T-helper 1 cell treated with Interleukin-12 subunit alpha and Interleukin-12 subunit beta and Interleukin-4 antibody, amounts not matched to agents 30 ng/mL and 1 ng/mL, for 36 hours (primary cell): ENCODE data around the gene INPP5J. TPM values are rescaled to one million over a fixed set of nuclear protein-coding genes. Genes with fewer than 3 reads are reported as not detected.
"Not testable (repeated sequence)": the region's sequence is repeated elsewhere in the genome, so short reads cannot be mapped to it uniquely, and the experiment has no call there.

Experiments
- intact Hi-C: fragments of 100-400 bp; cut with micrococcal nuclease; formaldehyde crosslinking; loops from one replicate; pipeline ENCODE4 v1.15.1; 2024
- total RNA-seq: library from RNA; stranded (reverse); gene quantifications from 2 replicates; pipeline ENCODE4 v1.2.3, GENCODE V29; 2022

Gene INPP5J
- total RNA-seq = 0.34 TPM in 1 of 2 replicates, not detected in the other

- intact Hi-C loops = no loop called here
Observed at GRCh38 chr22:31122532-31123291, at the start of gene INPP5J. Gene INPP5J, plus strand, starts transcription at chr22:31122966. Its CDS starts 49 bp downstream, at chr22:31123015.

GRCh38 chr22:31073125-31073524 is 49.6 kb upstream of the INPP5J start:
- intact Hi-C loops = not testable (repeated sequence)

GRCh38 chr22:31073545-31074145 is 49.1 kb upstream of the INPP5J start:
- intact Hi-C loops = not testable (repeated sequence)

GRCh38 chr22:31075961-31076360 is 46.8 kb upstream of the INPP5J start:
- intact Hi-C loops = no loop called here

- intact Hi-C loops = no loop called here
Observed at GRCh38 chr22:31077681-31078080, 45.1 kb upstream of the INPP5J start.

GRCh38 chr22:31078389-31078788 is 44.4 kb upstream of the INPP5J start:
- intact Hi-C loops = not testable (repeated sequence)

GRCh38 chr22:31079095-31079642 is 43.6 kb upstream of the INPP5J start:
- intact Hi-C loops = no loop called here

- intact Hi-C loops = loop anchor here (2.0 to 10.0 kb wide), 6 partner anchors 82 to 1526 kb away; partner anchors contain the start of genes DRG1, DUSP18, RNF185 and SFI1
Observed at GRCh38 chr22:31080164-31080847, 42.5 kb upstream of the INPP5J start.

GRCh38 chr22:31080848-31081649 is 41.7 kb upstream of the INPP5J start, which contains the start of gene SMTN:
Gene SMTN, plus strand, starts transcription at chr22:31081318. Its CDS starts 1,941 bp downstream, at chr22:31083259.
- intact Hi-C loops = loop anchor here (1.0 to 10.0 kb wide), 7 partner anchors 81 to 1526 kb away; partner anchors contain the start of genes DRG1, DUSP18, RNF185 and SFI1

GRCh38 chr22:31081963-31082605 is 40.7 kb upstream of the INPP5J start:
- intact Hi-C loops = loop anchor here (1.0 to 10.0 kb wide), 8 partner anchors 80 to 1527 kb away; partner anchors contain the start of genes DRG1, DUSP18, RNF185 and SFI1

GRCh38 chr22:31082606-31083376 is 40.0 kb upstream of the INPP5J start:
- intact Hi-C loops = loop anchor here (1.0 to 10.0 kb wide), 6 partner anchors 80 to 1528 kb away; partner anchors contain the start of genes DRG1, RNF185, SFI1 and THOC5

- intact Hi-C loops = loop anchor here (5.0 to 10.0 kb wide), 5 partner anchors 79 to 1529 kb away; partner anchors contain the start of genes DRG1, RNF185, SFI1 and THOC5
Observed at GRCh38 chr22:31083377-31083768, 39.4 kb upstream of the INPP5J start.

GRCh38 chr22:31083923-31084810 is 38.6 kb upstream of the INPP5J start:
- intact Hi-C loops = loop anchor here (1.0 to 10.0 kb wide), 16 partner anchors 23 to 1529 kb away; partner anchors contain the start of genes DRG1, LIMK2, PATZ1 and PES1

- intact Hi-C loops = loop anchor here (1.0 to 10.0 kb wide), 16 partner anchors 22 to 1530 kb away; partner anchors contain the start of genes DRG1, LIMK2, PATZ1 and PES1
Observed at GRCh38 chr22:31084811-31085492, 37.8 kb upstream of the INPP5J start.

GRCh38 chr22:31085493-31085824 is 37.3 kb upstream of the INPP5J start:
- intact Hi-C loops = loop anchor here (2.0 to 10.0 kb wide), 5 partner anchors 63 to 1531 kb away; partner anchors contain the start of genes SFI1 and THOC5

GRCh38 chr22:31085928-31086327 is 36.8 kb upstream of the INPP5J start:
- intact Hi-C loops = loop anchor here (2.0 to 10.0 kb wide), 5 partner anchors 63 to 1531 kb away; partner anchors contain the start of genes SFI1 and THOC5
